LNCaP clone FGC (cell line): ENCODE results near the gene PDRG1.

ENCODE experiments used
- DNase-seq: peaks from one replicate; pipeline ENCODE4 v3.0.0-alpha.2; 2011; ENCODE audit warnings: low read depth
- H3K4me3 ChIP-seq: 2 replicates; pipeline ENCODE4 v1.5.1; 2011; ENCODE audit warnings: mild to moderate bottlenecking, low read depth, low read length, control low read depth
- CTCF ChIP-seq: IDR thresholded peaks from 2 replicates; pipeline ENCODE4 v1.5.1; 2012; ENCODE audit warnings: mild to moderate bottlenecking; ENCODE audit not compliant: control insufficient read depth, insufficient read depth; ENCODE audit errors: extremely low read depth

The PDRG1 gene

GRCh38 chr20:31951530-31952453 lies at the start of gene PDRG1:
TSS of gene PDRG1 (minus strand) at chr20:31952046. CDS start at chr20:31951961, 85 bp downstream.
- peak within 1 kb of the TSS; percentile 99 for H3K4me3 ChIP-seq
- DNase-seq, result peak; percentile 75
- TF ChIP-seq CTCF, result peak; percentile 93

- no peak for DNase-seq
- no peak overlapping the region for H3K4me3 ChIP-seq
- no peak for TF ChIP-seq CTCF
Measured at GRCh38 chr20:31998246-31998645, 46.4 kb upstream of the PDRG1 start.

GRCh38 chr20:31996996-31997395 lies 45.1 kb upstream of the PDRG1 start:
- no peak for DNase-seq
- TF ChIP-seq CTCF, result no peak
- no peak overlapping the region for H3K4me3 ChIP-seq

GRCh38 chr20:31992086-31992485 lies 40.2 kb upstream of the PDRG1 start:
- no peak for DNase-seq
- TF ChIP-seq CTCF, result no peak
- no peak overlapping the region for H3K4me3 ChIP-seq

- H3K4me3 ChIP-seq, result no peak overlapping the region
- DNase-seq, result no peak
- no peak for TF ChIP-seq CTCF
Measured at GRCh38 chr20:31991339-31991705, 39.5 kb upstream of the PDRG1 start.

GRCh38 chr20:31990641-31991338 lies 38.9 kb upstream of the PDRG1 start:
- TF ChIP-seq CTCF, result no peak
- H3K4me3 ChIP-seq, result no peak overlapping the region
- DNase-seq, result no peak
